K562 (cell line): ENCODE results near the gene TAF12. TPM values are rescaled to one million over a fixed set of nuclear protein-coding genes. Genes with fewer than 3 reads are reported as not detected.

Experiments used
- CC2D1A ChIP-seq: fragments of 450-650 bp; IDR thresholded peaks from 2 replicates; pipeline ENCODE4 v1.6.1; 2017; ENCODE audit warnings: mild to moderate bottlenecking
- CHD2 ChIP-seq: IDR thresholded peaks from 2 replicates; pipeline ENCODE4 v1.6.1; 2011; ENCODE audit warnings: low read depth, low read length
- COPS2 ChIP-seq: fragments of 450-650 bp; conservative IDR thresholded peaks from 2 replicates; pipeline ENCODE4 v1.6.1; 2016; ENCODE audit warnings: mild to moderate bottlenecking, moderate library complexity
- FOSL1 ChIP-seq: fragments of 200-800 bp; sonication (Bioruptor generic); conservative IDR thresholded peaks from 2 replicates; pipeline ENCODE4 v1.6.1; 2016; ENCODE audit warnings: missing genetic modification characterization, missing compliant biosample characterization
- GTF2A2 ChIP-seq: IDR thresholded peaks from 2 replicates; pipeline ENCODE4 v1.6.1; 2016; ENCODE audit warnings: mild to moderate bottlenecking, missing genetic modification characterization, missing compliant biosample characterization
- HDAC1 ChIP-seq, 2 experiments: fragments of 450-650 bp; IDR thresholded peaks; 2 replicates each; pipeline ENCODE4 v1.6.1; 2016 to 2017; ENCODE audit warnings: inconsistent platforms in 1 of 2, mild to moderate bottlenecking in 1 of 2, moderate library complexity in 1 of 2
- ILK ChIP-seq: fragments of 450-650 bp; IDR thresholded peaks from 2 replicates; pipeline ENCODE4 v1.6.1; 2016; ENCODE audit warnings: missing genetic modification characterization, low read depth, mild to moderate bottlenecking, missing compliant biosample characterization, moderate library complexity, borderline replicate concordance
- KLF16 ChIP-seq: IDR thresholded peaks from 2 replicates; pipeline ENCODE4 v1.6.1; 2016; ENCODE audit warnings: antibody characterized with exemption
- TBP ChIP-seq: optimal IDR thresholded peaks from 2 replicates; pipeline ENCODE3; 2011; ENCODE audit warnings: low read depth, low read length, improper control_type of control experiment
- TCF3 ChIP-seq: sonication (generic); formaldehyde crosslinking; IDR thresholded peaks from 2 replicates; pipeline ENCODE4 v1.4.0; 2020; ENCODE audit warnings: mild to moderate bottlenecking, missing genetic modification reagents
- U2AF1 ChIP-seq: fragments of 200-400 bp; formaldehyde crosslinking; optimal IDR thresholded peaks from 2 replicates; pipeline ENCODE3; 2017; ENCODE audit warnings: mild to moderate bottlenecking, low read depth, low read length, moderate library complexity
- ZBTB17 ChIP-seq: fragments of 450-650 bp; formaldehyde crosslinking; IDR thresholded peaks from 2 replicates; pipeline ENCODE4 v1.4.0; 2020; ENCODE audit warnings: mild to moderate bottlenecking
- ZNF121 ChIP-seq: sonication (generic); formaldehyde crosslinking; conservative IDR thresholded peaks from 2 replicates; pipeline ENCODE4 v1.8.0; 2022; ENCODE audit warnings: missing genetic modification reagents
- ZNF124 ChIP-seq: sonication (generic); formaldehyde crosslinking; IDR thresholded peaks from 2 replicates; pipeline ENCODE4 v1.8.1; 2022; ENCODE audit warnings: missing genetic modification reagents
- ZNF217 ChIP-seq: sonication (generic); formaldehyde crosslinking; IDR thresholded peaks from 2 replicates; pipeline ENCODE4 v1.8.0; 2022; ENCODE audit warnings: mild to moderate bottlenecking, missing genetic modification reagents
- ZNF561 ChIP-seq: fragments of 450-650 bp; formaldehyde crosslinking; conservative IDR thresholded peaks from 2 replicates; pipeline ENCODE4 v1.4.0; 2020; ENCODE audit warnings: mild to moderate bottlenecking, moderate library complexity
- ZNF668 ChIP-seq: fragments of 250-450 bp; sonication (Bioruptor Pico); IDR thresholded peaks from 2 replicates; pipeline ENCODE4 v1.8.0; 2022; ENCODE audit warnings: mild to moderate bottlenecking, inconsistent platforms
- ZNF764 ChIP-seq: fragments of 250-450 bp; sonication (Bioruptor Pico); IDR thresholded peaks from 2 replicates; pipeline ENCODE4 v1.4.0; 2020; ENCODE audit warnings: low read depth, mild to moderate bottlenecking, moderate library complexity
- polyA plus RNA-seq, 8 experiments: library from polyadenylated mRNA; depleted of rRNA in 4 of 8; stranded (reverse) in 5 of 8; unstranded in 3 of 8; fragments of >200 nt; fragmentation: Nextera tagmentation in 2 of 8; fragmentation: Illumina TruSeq in 1 of 8; extraction: Ambion mirVana in 2 of 8; extraction: Trizol in 1 of 8; gene quantifications; 2 replicates each; pipeline versions ENCODE4 v1.2.1 to v1.2.3, GENCODE V29; 2011 to 2014; ENCODE audit warnings: inconsistent platforms in 1 of 8, missing spikeins in 1 of 8
- total RNA-seq, 7 experiments: library from RNA; depleted of rRNA in 6 of 7; stranded (reverse); fragments of >200 nt in 6 of 7; fragmentation: Illumina TruSeq in 2 of 7; extraction: Trizol in 2 of 7; gene quantifications; 2 replicates each; pipeline versions ENCODE4 v1.2.1 to v1.2.3, GENCODE V29; 2011 to 2021; ENCODE audit warnings: low replicate concordance in 1 of 7
- TF ChIP-seq, protein P1 (sequence below), 2 experiments: fragments of 450-650 bp; IDR thresholded peaks; 2 replicates each; pipeline ENCODE4 v1.6.1; 2016
- TF ChIP-seq, protein P2 (sequence below): fragments of 250-450 bp; sonication (Bioruptor Pico); IDR thresholded peaks from 2 replicates; pipeline ENCODE4 v1.8.0; 2021; ENCODE audit warnings: mild to moderate bottlenecking, moderate library complexity
- TF ChIP-seq, protein P3 (sequence below): sonication (generic); formaldehyde crosslinking; IDR thresholded peaks from 2 replicates; pipeline ENCODE4 v1.8.1; 2023; ENCODE audit warnings: mild to moderate bottlenecking, missing genetic modification reagents
- TF ChIP-seq, protein P4 (sequence below): fragments of 450-650 bp; IDR thresholded peaks from 2 replicates; pipeline ENCODE4 v1.6.1; 2016; ENCODE audit warnings: low read depth, mild to moderate bottlenecking, moderate library complexity
- TF ChIP-seq, protein P5 (sequence below): fragments of 250-450 bp; sonication (Bioruptor Pico); IDR thresholded peaks from 2 replicates; pipeline ENCODE4 v1.8.0; 2022; ENCODE audit warnings: inconsistent platforms

TAF12 gene
- total and polyA plus RNA-seq, 9 of the 15 experiments (the other 6 are each of a cell fraction or from before 2014, with no cell fraction given): 31.6 to 89.0 (median 50.5) TPM

DNA sequence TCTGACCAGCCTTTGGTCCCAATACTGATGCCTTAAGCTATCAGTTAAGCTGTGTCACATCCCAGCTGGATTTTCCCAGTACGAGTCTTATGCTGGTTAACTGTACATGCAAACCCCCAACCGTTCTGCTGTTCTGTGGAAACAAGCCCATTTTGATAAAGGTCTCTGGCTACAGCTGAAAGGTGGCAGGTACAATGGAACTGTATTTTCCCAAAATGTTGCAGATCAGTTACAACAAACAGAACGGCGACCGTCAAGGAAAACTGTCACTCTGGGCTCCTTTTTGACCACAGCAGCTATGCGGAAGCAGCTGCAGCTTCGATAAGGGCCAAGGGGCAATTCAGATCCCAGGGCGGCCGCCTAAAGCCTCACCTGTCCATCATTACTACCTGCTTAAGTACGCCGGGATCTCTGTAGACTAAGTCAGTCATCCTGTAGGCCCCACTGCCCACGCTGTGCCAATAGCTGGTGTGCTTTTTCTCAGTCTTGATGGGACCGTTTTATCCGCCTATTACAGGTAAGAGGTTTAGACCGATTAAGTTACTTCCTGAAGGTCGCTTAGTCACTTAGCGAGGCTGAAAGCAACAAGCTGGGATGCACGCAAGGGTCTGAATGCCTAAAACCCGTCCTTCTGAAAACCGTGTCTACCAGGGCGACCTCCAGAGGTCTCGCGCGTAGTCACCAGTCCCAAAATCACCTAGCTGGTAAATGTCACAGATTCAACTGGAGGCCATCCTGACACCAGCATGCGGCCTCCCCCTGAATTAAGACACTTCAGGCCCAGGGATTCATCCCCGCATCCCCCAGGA lies 61.9 kb downstream of the TAF12 start (continued):
- TF ChIP-seq CC2D1A (no peak), ZBTB17 (CRISPR knock-in tag) (0 out of 2 replicates have a peak, but pooled peaks have one; percentile 30), ZNF668 (CRISPR knock-in tag) (no peak; the same call in 1 of the 2 replicates), U2AF1 (no peak), TBP (no peak), ZNF124 (CRISPR knock-in tag) (no peak), ZNF764 (no peak), CHD2 (no peak), FOSL1 (tag) (0 out of 2 replicates have a peak, but pooled peaks have one; percentile 10), ILK (tag) (no peak), ZNF121 (CRISPR knock-in tag) (no peak), TCF3 (peak; percentile 67), COPS2 (no peak), KLF16 (no peak), HDAC1 (IDR thresholded peaks at IDR 0.05) (peak in 1 of 2 experiments; percentile 22; a peak in 1 of 4 replicates), ZNF561 (no peak), GTF2A2 (no peak), ZNF217 (no peak)
- TF ChIP-seq, protein P1, sequence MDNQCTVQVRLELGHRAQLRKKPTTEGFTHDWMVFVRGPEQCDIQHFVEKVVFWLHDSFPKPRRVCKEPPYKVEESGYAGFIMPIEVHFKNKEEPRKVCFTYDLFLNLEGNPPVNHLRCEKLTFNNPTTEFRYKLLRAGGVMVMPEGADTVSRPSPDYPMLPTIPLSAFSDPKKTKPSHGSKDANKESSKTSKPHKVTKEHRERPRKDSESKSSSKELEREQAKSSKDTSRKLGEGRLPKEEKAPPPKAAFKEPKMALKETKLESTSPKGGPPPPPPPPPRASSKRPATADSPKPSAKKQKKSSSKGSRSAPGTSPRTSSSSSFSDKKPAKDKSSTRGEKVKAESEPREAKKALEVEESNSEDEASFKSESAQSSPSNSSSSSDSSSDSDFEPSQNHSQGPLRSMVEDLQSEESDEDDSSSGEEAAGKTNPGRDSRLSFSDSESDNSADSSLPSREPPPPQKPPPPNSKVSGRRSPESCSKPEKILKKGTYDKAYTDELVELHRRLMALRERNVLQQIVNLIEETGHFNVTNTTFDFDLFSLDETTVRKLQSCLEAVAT (IDR thresholded peaks at IDR 0.05): peak in 1 of 2 experiments; percentile 65; a peak in 1 of 4 replicates
- TF ChIP-seq, protein P2, sequence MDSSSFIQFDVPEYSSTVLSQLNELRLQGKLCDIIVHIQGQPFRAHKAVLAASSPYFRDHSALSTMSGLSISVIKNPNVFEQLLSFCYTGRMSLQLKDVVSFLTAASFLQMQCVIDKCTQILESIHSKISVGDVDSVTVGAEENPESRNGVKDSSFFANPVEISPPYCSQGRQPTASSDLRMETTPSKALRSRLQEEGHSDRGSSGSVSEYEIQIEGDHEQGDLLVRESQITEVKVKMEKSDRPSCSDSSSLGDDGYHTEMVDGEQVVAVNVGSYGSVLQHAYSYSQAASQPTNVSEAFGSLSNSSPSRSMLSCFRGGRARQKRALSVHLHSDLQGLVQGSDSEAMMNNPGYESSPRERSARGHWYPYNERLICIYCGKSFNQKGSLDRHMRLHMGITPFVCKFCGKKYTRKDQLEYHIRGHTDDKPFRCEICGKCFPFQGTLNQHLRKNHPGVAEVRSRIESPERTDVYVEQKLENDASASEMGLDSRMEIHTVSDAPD (CRISPR knock-in tag): no peak
- TF ChIP-seq, protein P3, sequence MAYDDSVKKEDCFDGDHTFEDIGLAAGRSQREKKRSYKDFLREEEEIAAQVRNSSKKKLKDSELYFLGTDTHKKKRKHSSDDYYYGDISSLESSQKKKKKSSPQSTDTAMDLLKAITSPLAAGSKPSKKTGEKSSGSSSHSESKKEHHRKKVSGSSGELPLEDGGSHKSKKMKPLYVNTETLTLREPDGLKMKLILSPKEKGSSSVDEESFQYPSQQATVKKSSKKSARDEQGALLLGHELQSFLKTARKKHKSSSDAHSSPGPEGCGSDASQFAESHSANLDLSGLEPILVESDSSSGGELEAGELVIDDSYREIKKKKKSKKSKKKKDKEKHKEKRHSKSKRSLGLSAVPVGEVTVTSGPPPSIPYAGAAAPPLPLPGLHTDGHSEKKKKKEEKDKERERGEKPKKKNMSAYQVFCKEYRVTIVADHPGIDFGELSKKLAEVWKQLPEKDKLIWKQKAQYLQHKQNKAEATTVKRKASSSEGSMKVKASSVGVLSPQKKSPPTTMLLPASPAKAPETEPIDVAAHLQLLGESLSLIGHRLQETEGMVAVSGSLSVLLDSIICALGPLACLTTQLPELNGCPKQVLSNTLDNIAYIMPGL (CRISPR knock-in tag): no peak
- TF ChIP-seq, protein P4, sequence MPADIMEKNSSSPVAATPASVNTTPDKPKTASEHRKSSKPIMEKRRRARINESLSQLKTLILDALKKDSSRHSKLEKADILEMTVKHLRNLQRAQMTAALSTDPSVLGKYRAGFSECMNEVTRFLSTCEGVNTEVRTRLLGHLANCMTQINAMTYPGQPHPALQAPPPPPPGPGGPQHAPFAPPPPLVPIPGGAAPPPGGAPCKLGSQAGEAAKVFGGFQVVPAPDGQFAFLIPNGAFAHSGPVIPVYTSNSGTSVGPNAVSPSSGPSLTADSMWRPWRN: no peak
- TF ChIP-seq, protein P5, sequence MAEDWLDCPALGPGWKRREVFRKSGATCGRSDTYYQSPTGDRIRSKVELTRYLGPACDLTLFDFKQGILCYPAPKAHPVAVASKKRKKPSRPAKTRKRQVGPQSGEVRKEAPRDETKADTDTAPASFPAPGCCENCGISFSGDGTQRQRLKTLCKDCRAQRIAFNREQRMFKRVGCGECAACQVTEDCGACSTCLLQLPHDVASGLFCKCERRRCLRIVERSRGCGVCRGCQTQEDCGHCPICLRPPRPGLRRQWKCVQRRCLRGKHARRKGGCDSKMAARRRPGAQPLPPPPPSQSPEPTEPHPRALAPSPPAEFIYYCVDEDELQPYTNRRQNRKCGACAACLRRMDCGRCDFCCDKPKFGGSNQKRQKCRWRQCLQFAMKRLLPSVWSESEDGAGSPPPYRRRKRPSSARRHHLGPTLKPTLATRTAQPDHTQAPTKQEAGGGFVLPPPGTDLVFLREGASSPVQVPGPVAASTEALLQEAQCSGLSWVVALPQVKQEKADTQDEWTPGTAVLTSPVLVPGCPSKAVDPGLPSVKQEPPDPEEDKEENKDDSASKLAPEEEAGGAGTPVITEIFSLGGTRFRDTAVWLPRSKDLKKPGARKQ (CRISPR knock-in tag): no peak
